HPDE6-E6E7 (cell line): Measurements from ENCODE around the gene MDM2.
A peak's percentile ranks its signal among the peaks of the same experiment; 100 is the strongest.
"Not testable (repeated sequence)": the region's sequence is repeated elsewhere in the genome, so short reads cannot be mapped to it uniquely, and the experiment has no call there.

ENCODE experiments used
- DNase-seq: peaks from one replicate; pipeline ENCODE4 v3.0.0; 2011; ENCODE audit warnings: missing footprints; ENCODE audit errors: extremely low spot score

MDM2 gene

DNA sequence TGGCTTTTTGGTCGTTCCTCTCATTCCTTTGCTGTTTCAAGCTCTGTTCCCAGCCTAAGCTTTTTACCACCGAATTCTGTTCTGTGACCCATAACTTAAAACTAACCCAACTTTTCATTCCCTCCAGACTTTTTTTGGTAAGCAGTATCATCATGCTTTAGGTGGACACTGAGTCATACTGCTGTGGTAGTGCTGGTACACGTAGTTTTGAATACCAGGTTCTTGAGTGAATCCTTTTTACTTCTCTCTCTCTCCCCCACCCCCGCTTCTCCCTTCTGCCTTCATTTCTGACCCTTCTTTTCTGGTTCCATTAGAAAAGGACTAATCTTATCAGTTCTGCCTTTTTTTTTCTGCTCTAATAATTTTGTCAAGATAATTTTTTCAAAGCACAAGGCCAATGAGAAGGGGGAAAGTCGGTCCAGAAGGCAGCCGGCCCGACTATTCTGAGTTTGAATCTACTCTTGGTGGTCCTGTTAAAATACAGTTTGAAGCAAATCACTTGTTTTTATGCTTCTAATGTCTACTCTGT is 2.3 kb upstream of the MDM2 start:
- DNase-seq = no peak

- no peak for DNase-seq
These were observed 1.3 kb upstream of the MDM2 start for GRCh38 chr12:68806488-68807237.

GRCh38 chr12:68807274-68807575 is 752 bp upstream of the MDM2 start:
- DNase-seq = not testable (repeated sequence)

DNA sequence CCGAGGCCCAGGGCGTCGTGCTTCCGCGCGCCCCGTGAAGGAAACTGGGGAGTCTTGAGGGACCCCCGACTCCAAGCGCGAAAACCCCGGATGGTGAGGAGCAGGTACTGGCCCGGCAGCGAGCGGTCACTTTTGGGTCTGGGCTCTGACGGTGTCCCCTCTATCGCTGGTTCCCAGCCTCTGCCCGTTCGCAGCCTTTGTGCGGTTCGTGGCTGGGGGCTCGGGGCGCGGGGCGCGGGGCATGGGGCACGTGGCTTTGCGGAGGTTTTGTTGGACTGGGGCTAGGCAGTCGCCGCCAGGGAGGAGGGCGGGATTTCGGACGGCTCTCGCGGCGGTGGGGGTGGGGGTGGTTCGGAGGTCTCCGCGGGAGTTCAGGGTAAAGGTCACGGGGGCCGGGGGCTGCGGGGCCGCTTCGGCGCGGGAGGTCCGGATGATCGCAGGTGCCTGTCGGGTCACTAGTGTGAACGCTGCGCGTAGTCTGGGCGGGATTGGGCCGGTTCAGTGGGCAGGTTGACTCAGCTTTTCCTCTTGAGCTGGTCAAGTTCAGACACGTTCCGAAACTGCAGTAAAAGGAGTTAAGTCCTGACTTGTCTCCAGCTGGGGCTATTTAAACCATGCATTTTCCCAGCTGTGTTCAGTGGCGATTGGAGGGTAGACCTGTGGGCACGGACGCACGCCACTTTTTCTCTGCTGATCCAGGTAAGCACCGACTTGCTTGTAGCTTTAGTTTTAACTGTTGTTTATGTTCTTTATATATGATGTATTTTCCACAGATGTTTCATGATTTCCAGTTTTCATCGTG is 612 bp downstream of the MDM2 start:
- peak; percentile 84 for DNase-seq

DNA sequence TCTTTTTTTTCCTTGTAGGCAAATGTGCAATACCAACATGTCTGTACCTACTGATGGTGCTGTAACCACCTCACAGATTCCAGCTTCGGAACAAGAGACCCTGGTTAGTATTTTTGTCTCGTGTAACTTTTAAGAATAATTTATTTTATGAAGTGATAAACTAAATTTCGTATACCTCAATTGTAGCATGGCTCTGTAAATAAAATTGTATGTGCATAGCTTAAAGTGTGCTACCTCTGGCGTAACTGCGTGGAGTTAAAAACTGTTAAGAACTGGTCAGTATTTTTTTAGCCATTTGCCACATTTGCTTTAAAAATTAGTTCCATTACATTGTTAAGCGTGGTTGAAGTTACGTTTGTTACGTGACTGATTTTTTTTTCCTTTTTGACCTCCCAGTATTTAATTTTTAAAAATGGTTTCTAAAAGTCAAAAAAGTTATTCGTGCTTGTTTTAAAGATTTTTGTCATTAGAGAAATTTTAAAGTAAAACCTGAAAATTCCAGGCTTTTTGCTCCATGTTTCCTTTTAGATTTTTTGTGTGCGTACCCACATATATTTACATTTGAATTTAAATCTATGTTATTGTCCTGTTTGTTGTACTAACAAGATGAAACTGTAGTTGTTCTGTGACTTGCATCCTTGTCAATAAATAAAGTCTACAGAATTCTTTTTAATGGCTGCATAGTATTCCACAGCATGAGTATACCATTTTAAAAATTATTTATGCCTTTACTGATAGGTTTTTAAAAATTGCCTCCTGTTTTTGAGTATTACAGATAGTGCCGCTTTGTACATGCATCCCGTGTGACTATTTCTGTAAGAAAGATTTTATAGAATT is 1.4 kb downstream of the MDM2 start:
- no peak for DNase-seq

DNA sequence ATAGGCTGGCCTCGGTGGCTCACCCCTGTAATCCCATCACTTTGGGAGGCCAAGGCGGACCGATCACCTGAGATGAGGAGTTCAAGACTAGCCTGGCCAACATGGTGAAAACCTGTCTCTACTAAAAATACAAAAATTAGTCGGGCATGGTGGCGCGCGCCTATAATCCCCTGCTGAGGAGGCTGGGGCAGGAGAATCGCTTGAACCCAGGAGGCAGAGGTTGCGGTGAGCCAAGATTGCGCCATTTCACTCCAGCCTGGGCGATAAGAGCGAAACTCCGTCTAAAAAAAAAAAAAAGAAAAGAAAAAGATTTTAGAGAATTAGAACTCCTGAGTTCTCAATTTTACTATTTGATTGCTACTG is 2.0 kb downstream of the MDM2 start:
- not testable (repeated sequence) for DNase-seq

DNA sequence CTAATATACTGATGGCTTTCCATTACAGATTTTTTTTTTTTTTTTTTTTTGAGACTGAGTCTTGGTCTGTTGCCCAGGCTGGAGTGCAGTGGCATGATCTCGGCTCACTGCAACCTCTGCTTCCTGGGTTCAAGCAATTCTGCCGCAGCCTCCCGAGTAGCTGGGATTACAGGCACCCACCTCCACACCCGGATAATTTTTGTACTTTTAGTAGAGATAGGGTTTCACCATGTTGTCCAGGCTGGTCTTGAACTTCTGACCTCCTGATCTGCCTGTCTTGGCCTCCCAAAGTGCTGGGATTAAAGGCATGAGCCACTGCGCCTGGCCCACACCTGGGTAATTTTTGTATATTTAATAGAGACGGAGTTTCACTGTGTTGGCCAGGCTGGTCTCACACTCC is 3.6 kb downstream of the MDM2 start:
- not testable (repeated sequence) for DNase-seq

GRCh38 chr12:68812553-68813241 is 4.7 kb downstream of the MDM2 start:
- DNase-seq = no peak

GRCh38 chr12:68813242-68813593 is 5.2 kb downstream of the MDM2 start:
- no peak for DNase-seq

- DNase-seq = no peak
These were observed 6.7 kb downstream of the MDM2 start for GRCh38 chr12:68814490-68815231.

DNA sequence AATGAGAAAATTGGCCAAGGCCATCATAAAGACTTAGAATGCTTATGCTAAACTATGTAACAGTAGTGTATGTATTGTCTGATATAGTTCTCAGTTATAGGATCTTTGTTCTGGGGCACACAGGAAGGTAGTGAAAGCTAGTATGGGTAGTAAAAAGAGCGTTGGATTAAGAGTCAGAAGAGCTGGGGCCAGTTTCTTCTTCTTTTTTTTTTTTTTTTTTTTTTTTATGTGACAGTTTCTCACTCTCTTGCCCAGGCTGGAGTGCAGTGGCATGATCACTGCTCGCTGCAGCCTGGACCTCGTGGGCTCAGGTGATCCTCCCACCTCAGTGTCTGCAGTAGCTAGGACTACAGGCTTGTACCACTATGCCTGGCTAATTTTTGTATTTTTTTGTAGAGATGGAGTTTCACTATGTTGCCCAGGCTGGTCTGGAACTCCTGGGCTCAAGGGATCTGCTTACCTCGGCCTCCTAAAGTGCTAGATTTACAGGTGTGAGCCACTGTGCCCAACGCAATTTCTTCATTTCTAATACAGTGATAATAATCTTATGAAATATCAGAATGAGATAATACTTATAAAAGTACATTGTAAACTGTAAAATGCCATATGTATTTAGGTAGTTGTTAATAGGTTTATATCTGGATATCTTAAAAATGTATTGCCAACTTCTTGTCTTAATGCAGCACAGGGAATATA is 7.4 kb downstream of the MDM2 start:
- no peak for DNase-seq

- DNase-seq = no peak
These were observed 8.2 kb downstream of the MDM2 start for GRCh38 chr12:68815928-68816800.

GRCh38 chr12:68819481-68819880 is 11.5 kb downstream of the MDM2 start:
- not testable (repeated sequence) for DNase-seq

GRCh38 chr12:68821357-68822188 is 13.6 kb downstream of the MDM2 start:
- no peak for DNase-seq

DNA sequence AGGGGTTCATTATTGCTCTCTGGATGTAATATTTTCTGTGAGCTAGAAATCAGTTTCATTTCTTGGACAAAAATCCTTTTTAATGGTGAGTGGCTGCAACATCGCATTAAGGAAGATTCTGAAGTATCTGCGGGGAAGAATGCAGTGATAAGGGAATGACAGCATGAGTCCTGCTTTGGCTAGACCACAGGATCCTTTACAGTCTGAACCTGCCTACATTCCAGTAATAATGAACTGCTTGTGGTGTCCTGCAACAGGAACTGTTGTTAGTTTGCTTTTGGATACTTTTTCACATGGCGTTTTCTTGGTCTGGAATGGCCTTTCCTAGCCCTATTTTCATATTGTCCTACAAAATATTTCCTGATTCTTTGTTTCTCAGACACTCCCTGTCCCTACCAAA is 15.7 kb downstream of the MDM2 start:
- DNase-seq = no peak

- DNase-seq = no peak
These were observed 16.2 kb downstream of the MDM2 start for GRCh38 chr12:68824131-68824530.

DNA sequence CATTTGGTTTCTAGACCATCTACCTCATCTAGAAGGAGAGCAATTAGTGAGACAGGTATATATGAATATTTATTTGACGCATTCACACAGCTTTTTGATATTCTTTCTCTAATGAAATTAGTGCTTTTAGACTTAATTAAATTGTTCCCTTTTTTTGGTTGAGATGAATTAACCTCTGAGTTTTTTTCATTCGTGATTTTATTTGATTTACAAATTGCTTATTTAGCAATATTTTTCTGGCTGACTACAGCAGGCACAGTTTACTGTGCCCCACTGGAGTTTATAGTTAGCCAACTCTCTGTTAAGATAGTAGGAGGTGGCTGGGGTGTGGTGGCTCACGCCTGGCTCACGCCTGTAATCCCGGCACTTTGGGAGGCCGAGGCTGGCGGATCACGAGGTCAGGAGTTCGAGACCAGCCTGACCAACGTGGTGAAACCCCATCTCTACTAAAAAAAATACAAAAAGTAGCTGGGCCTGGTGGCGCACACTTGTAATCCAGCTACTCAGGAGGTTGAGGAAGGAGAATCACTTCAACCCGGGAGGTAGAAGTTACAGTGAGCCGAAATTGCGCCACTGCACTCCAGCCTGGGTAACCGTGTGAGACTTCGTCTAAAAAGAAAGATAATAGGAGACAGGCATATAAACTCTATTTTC is 16.7 kb downstream of the MDM2 start:
- DNase-seq = no peak
